ENCODE results near the gene NCAPD2.
"Not testable (repeated sequence)": the region's sequence is repeated elsewhere in the genome, so short reads cannot be mapped to it uniquely, and the experiment has no call there.

- TF ChIP-seq POLR2AphosphoS5 (IDR thresholded peaks at IDR 0.05; ENCODE audit: low read depth): not testable (repeated sequence)
- TF ChIP-seq, protein P1, sequence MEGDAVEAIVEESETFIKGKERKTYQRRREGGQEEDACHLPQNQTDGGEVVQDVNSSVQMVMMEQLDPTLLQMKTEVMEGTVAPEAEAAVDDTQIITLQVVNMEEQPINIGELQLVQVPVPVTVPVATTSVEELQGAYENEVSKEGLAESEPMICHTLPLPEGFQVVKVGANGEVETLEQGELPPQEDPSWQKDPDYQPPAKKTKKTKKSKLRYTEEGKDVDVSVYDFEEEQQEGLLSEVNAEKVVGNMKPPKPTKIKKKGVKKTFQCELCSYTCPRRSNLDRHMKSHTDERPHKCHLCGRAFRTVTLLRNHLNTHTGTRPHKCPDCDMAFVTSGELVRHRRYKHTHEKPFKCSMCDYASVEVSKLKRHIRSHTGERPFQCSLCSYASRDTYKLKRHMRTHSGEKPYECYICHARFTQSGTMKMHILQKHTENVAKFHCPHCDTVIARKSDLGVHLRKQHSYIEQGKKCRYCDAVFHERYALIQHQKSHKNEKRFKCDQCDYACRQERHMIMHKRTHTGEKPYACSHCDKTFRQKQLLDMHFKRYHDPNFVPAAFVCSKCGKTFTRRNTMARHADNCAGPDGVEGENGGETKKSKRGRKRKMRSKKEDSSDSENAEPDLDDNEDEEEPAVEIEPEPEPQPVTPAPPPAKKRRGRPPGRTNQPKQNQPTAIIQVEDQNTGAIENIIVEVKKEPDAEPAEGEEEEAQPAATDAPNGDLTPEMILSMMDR (IDR thresholded peaks at IDR 0.05; ENCODE audit: insufficient read depth, low read length): not testable (repeated sequence)
Observed at GRCh38 chr12:6467571-6468282, 26.2 kb upstream of the NCAPD2 start.

All from HL-60 (cell line).